ENCODE results near the gene GOLIM4. TPM values are rescaled to one million over a fixed set of nuclear protein-coding genes. Genes with fewer than 3 reads are reported as not detected.

GOLIM4 gene
- total and polyA plus RNA-seq, 2 of the 13 experiments (the other 11 are each of a cell fraction or from before 2014, with no cell fraction given) = 10.9 to 47.7 TPM

DNA sequence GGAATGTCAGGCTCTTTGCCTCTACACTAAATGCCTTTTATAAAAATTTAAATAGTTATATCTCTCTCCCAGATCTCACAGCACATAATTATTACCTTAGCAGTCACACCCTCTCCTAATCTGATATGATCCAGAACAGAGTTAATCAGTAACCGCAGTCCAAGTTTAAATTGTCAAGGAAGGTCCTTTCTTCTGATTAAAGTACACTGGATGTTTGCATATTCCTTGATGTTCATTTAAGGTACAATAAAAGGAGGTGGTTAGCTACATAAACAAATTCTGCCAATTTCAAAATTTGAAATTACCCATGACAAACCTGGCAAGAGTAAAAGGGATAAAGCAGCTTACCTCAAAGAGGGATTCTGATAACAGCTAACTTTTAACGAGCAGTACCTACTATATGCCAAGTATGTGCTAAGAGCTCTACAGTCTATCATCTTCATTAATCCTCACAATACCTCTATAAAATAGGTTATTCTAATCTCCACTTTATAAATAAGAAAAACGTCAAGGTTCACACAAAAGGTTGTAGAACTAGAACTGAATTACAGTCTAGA is 4.3 kb downstream of the GOLIM4 start:
- H3K79me2 ChIP-seq (ENCODE audit: insufficient read depth, low read length) = peaks cover 84% of the 10 kb centered on the region
- H4K20me1 ChIP-seq (ENCODE audit: insufficient read depth, low read length) = no peaks in the 10 kb centered on the region; the same call in 1 of the 2 replicates
- ChIA-PET CTCF (ENCODE audit: low intra/inter-chr PET ratio, low total read pairs) (no interaction called here), POLR2A (no interaction called here)
- H3K4me3 ChIP-seq (replicated peaks in 1 of 3; ENCODE audit: insufficient read depth in 1 of 3, low read depth in 2 of 3, low read length in 3 of 3) = peak overlapping the region; percentile 2 to 79 (median 77); a peak in 3 of 6 replicates
- in situ Hi-C loops (cut with HindIII; ENCODE audit: extremely low pct_ligation_motif_present, low pct_unique_long_range_greater_than_20kb) = no loop called here
- no peaks in the 10 kb centered on the region for H3K36me3 ChIP-seq (replicated peaks in 1 of 2; ENCODE audit: control insufficient read depth in 1 of 2, insufficient read depth in 2 of 2, low read length in 2 of 2)
- ATAC-seq = no peak
- peak overlapping the region; percentile 97 for H3K4me2 ChIP-seq (ENCODE audit: low read depth, low read length)
- BruUV-seq (replicated peaks) = no TSS peak
- intact Hi-C loops (cut with micrococcal nuclease; ENCODE audit: unreplicated experiment) = loop anchor here (10.0 kb wide), 1 partner anchor 357 kb away; the partner anchor contains the start of genes PDCD10 and SERPINI1
- no peak overlapping the region for H3K9ac ChIP-seq (ENCODE audit: insufficient read depth, low read depth, low read length)
- peak; percentile 17 for DNase-seq (ENCODE audit: low spot score)
- H3K4me1 ChIP-seq (ENCODE audit: insufficient read depth, low read length) = peaks cover 71% of the 10 kb centered on the region
- WGBS (ENCODE audit: low lambda C conversion rate) = 0% methylated on average over 3 of the region's 3 CpGs
- H3K27ac ChIP-seq (ENCODE audit: extremely low read length, insufficient read depth, low read length) = peak overlapping the region; percentile 39
- H3K27me3 ChIP-seq (ENCODE audit: control insufficient read depth in 1 of 2, insufficient read depth in 2 of 2, low read length in 2 of 2) = no peaks in the 10 kb centered on the region; a peak in 1 of 5 replicates
- H2AFZ ChIP-seq (ENCODE audit: low read length) = no peak overlapping the region
- FAIRE-seq = peak; percentile 23
- no peaks in the 10 kb centered on the region for H3K9me3 ChIP-seq (ENCODE audit: low read length)
- TF ChIP-seq, protein P1, sequence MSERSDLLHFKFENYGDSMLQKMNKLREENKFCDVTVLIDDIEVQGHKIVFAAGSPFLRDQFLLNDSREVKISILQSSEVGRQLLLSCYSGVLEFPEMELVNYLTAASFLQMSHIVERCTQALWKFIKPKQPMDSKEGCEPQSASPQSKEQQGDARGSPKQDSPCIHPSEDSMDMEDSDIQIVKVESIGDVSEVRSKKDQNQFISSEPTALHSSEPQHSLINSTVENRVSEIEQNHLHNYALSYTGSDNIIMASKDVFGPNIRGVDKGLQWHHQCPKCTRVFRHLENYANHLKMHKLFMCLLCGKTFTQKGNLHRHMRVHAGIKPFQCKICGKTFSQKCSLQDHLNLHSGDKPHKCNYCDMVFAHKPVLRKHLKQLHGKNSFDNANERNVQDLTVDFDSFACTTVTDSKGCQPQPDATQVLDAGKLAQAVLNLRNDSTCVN (CRISPR knock-in tag; IDR thresholded peaks at IDR 0.05; ENCODE audit: borderline replicate concordance) = no peak
- TF ChIP-seq ZNF644 (CRISPR knock-in tag; IDR thresholded peaks at IDR 0.05; ENCODE audit: low read depth) (no peak), CREB1 (IDR thresholded peaks at IDR 0.05) (no peak), CREB1 (CRISPR knock-in tag; IDR thresholded peaks at IDR 0.05) (no peak), PHF20 (CRISPR knock-in tag; IDR thresholded peaks at IDR 0.05) (no peak), MTF1 (CRISPR knock-in tag; IDR thresholded peaks at IDR 0.05) (no peak), EEA1 (CRISPR knock-in tag; IDR thresholded peaks at IDR 0.05; ENCODE audit: borderline replicate concordance) (no peak), PPARG (CRISPR knock-in tag; conservative IDR thresholded peaks at IDR 0.05) (peak; percentile 25; the same call in 1 of the 2 replicates), KDM6A (CRISPR knock-in tag; IDR thresholded peaks at IDR 0.05; ENCODE audit: low read depth) (no peak), MAFG (CRISPR knock-in tag; IDR thresholded peaks at IDR 0.05) (no peak), SP140L (CRISPR knock-in tag; IDR thresholded peaks at IDR 0.05; ENCODE audit: borderline replicate concordance) (no peak), ELF4 (CRISPR knock-in tag; IDR thresholded peaks at IDR 0.05; ENCODE audit: borderline replicate concordance) (peak; percentile 17; the same call in 1 of the 2 replicates), ZNF629 (CRISPR knock-in tag; conservative IDR thresholded peaks at IDR 0.05) (no peak), ZNF160 (CRISPR knock-in tag; IDR thresholded peaks at IDR 0.05) (no peak), NFE2 (CRISPR knock-in tag; IDR thresholded peaks at IDR 0.05) (no peak), BHLHE40 (IDR thresholded peaks at IDR 0.05; ENCODE audit: low read length) (no peak)
- TF ChIP-seq, protein P2, sequence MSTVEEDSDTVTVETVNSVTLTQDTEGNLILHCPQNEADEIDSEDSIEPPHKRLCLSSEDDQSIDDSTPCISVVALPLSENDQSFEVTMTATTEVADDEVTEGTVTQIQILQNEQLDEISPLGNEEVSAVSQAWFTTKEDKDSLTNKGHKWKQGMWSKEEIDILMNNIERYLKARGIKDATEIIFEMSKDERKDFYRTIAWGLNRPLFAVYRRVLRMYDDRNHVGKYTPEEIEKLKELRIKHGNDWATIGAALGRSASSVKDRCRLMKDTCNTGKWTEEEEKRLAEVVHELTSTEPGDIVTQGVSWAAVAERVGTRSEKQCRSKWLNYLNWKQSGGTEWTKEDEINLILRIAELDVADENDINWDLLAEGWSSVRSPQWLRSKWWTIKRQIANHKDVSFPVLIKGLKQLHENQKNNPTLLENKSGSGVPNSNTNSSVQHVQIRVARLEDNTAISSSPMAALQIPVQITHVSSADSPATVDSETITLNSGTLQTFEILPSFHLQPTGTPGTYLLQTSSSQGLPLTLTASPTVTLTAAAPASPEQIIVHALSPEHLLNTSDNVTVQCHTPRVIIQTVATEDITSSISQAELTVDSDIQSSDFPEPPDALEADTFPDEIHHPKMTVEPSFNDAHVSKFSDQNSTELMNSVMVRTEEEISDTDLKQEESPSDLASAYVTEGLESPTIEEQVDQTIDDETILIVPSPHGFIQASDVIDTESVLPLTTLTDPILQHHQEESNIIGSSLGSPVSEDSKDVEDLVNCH (CRISPR knock-in tag; IDR thresholded peaks at IDR 0.05) = no peak
- TF ChIP-seq, protein P3, sequence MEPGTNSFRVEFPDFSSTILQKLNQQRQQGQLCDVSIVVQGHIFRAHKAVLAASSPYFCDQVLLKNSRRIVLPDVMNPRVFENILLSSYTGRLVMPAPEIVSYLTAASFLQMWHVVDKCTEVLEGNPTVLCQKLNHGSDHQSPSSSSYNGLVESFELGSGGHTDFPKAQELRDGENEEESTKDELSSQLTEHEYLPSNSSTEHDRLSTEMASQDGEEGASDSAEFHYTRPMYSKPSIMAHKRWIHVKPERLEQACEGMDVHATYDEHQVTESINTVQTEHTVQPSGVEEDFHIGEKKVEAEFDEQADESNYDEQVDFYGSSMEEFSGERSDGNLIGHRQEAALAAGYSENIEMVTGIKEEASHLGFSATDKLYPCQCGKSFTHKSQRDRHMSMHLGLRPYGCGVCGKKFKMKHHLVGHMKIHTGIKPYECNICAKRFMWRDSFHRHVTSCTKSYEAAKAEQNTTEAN (CRISPR knock-in tag; conservative IDR thresholded peaks at IDR 0.05) = no peak
- TF ChIP-seq, protein P4, sequence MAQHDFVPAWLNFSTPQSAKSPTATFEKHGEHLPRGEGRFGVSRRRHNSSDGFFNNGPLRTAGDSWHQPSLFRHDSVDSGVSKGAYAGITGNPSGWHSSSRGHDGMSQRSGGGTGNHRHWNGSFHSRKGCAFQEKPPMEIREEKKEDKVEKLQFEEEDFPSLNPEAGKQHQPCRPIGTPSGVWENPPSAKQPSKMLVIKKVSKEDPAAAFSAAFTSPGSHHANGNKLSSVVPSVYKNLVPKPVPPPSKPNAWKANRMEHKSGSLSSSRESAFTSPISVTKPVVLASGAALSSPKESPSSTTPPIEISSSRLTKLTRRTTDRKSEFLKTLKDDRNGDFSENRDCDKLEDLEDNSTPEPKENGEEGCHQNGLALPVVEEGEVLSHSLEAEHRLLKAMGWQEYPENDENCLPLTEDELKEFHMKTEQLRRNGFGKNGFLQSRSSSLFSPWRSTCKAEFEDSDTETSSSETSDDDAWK (CRISPR knock-in tag; IDR thresholded peaks at IDR 0.05) = no peak

All from HepG2 (cell line).